GM23338 (cell line): ENCODE data around the gene PIK3C2G. TPM values are rescaled to one million over a fixed set of nuclear protein-coding genes. Genes with fewer than 3 reads are reported as not detected.

ENCODE experiments used
- ATAC-seq: fragments of 200-7000 bp; cut with Tn5 transposase; 3 replicates; pipeline ENCODE4 v1.9.1; 2020
- DNase-seq: peaks from one replicate; pipeline ENCODE4 v3.0.0-alpha.2; 2015; ENCODE audit warnings: low spot score
- H2AFZ ChIP-seq: fragments of 200-600 bp; sonication (generic); 2 replicates; pipeline ENCODE4 v1.8.0; 2016; ENCODE audit warnings: antibody characterized with exemption, mild to moderate bottlenecking, moderate library complexity
- H3F3A ChIP-seq: fragments of 200-600 bp; sonication (generic); replicated peaks from 2 replicates; pipeline ENCODE4 v1.8.0; 2017; ENCODE audit warnings: antibody characterized with exemption, mixed run types, low read depth
- H3K27ac ChIP-seq: fragments of 200-600 bp; sonication (generic); 2 replicates; pipeline ENCODE4 v1.6.1; 2016; ENCODE audit warnings: low read depth
- H3K27me3 ChIP-seq: fragments of 200-600 bp; sonication (generic); 2 replicates; pipeline ENCODE4 v1.8.0; 2016; ENCODE audit warnings: mild to moderate bottlenecking, mixed run types, moderate library complexity; ENCODE audit not compliant: insufficient read depth
- H3K36me3 ChIP-seq: fragments of 200-600 bp; sonication (generic); 2 replicates; pipeline ENCODE4 v1.8.0; 2016; ENCODE audit warnings: mild to moderate bottlenecking; ENCODE audit not compliant: insufficient read depth
- H3K4me1 ChIP-seq: fragments of 200-600 bp; sonication (generic); 2 replicates; pipeline ENCODE4 v1.8.0; 2016; ENCODE audit warnings: mild to moderate bottlenecking, moderate library complexity; ENCODE audit not compliant: insufficient read depth
- H3K4me2 ChIP-seq: fragments of 200-600 bp; sonication (generic); 2 replicates; pipeline ENCODE4 v1.7.1; 2017; ENCODE audit warnings: mixed run types
- H3K4me3 ChIP-seq: fragments of 200-600 bp; sonication (generic); 2 replicates; pipeline ENCODE4 v1.6.1; 2016; ENCODE audit warnings: mixed run types
- H3K79me2 ChIP-seq: fragments of 200-600 bp; sonication (generic); replicated peaks from 2 replicates; pipeline ENCODE4 v1.8.0; 2017; ENCODE audit warnings: mild to moderate bottlenecking; ENCODE audit not compliant: insufficient read depth
- H3K9me2 ChIP-seq: fragments of 200-600 bp; sonication (generic); 2 replicates; pipeline ENCODE4 v1.8.0; 2017; ENCODE audit not compliant: insufficient read depth
- H4K20me1 ChIP-seq: fragments of 200-600 bp; sonication (generic); replicated peaks from 2 replicates; pipeline ENCODE4 v1.8.0; 2017; ENCODE audit warnings: mild to moderate bottlenecking; ENCODE audit not compliant: insufficient read depth
- H3K27ac Mint-ChIP-seq: 2 replicates; pipeline ENCODE4 v1.8.0; 2020; ENCODE audit warnings: inconsistent platforms, mild to moderate bottlenecking, moderate library complexity, mixed read lengths
- H3K27me3 Mint-ChIP-seq: 3 replicates; pipeline ENCODE4 v1.8.0; 2022; ENCODE audit warnings: low read depth, mild to moderate bottlenecking, moderate library complexity, mixed read lengths, inconsistent platforms; ENCODE audit not compliant: insufficient read depth, poor library complexity
- H3K36me3 Mint-ChIP-seq: 3 replicates; pipeline ENCODE4 v1.8.0; 2021; ENCODE audit warnings: low read depth, mild to moderate bottlenecking, inconsistent platforms, moderate library complexity, mixed read lengths
- H3K4me1 Mint-ChIP-seq: 3 replicates; pipeline ENCODE4 v1.8.0; 2020; ENCODE audit warnings: mild to moderate bottlenecking, inconsistent platforms, mixed read lengths
- H3K4me3 Mint-ChIP-seq: 3 replicates; pipeline ENCODE4 v1.8.0; 2021; ENCODE audit warnings: moderate library complexity, mild to moderate bottlenecking, inconsistent platforms, mixed read lengths
- H3K9me3 Mint-ChIP-seq: 3 replicates; pipeline ENCODE4 v1.8.0; 2020; ENCODE audit warnings: moderate library complexity, mild to moderate bottlenecking, inconsistent platforms, mixed read lengths
- CTCF ChIP-seq, 2 experiments: fragments of 200-600 bp in 1 of 2; sonication (generic) in 1 of 2; conservative IDR thresholded peaks; 2 replicates each; pipeline versions ENCODE4 v1.5.1 to v1.6.1; 2016 to 2017; ENCODE audit warnings: antibody characterized with exemption in 2 of 2, low read depth in 2 of 2, mild to moderate bottlenecking in 2 of 2, moderate library complexity in 1 of 2
- ETS1 ChIP-seq: IDR thresholded peaks from 2 replicates; pipeline ENCODE4 v1.6.1; 2016; ENCODE audit warnings: antibody characterized with exemption
- EZH2 ChIP-seq: fragments of 200-600 bp; sonication (generic); IDR thresholded peaks from one replicate; pipeline ENCODE4 v1.8.0; 2017; ENCODE audit warnings: antibody characterized with exemption, mild to moderate bottlenecking, low read depth; ENCODE audit not compliant: unreplicated experiment
- EZH2phosphoT487 ChIP-seq: fragments of 200-600 bp; sonication (generic); IDR thresholded peaks from one replicate; pipeline ENCODE4 v1.8.1; 2018; ENCODE audit warnings: antibody characterized with exemption; ENCODE audit not compliant: unreplicated experiment
- JUNB ChIP-seq: IDR thresholded peaks from one replicate; pipeline ENCODE4 v1.6.1; 2016; ENCODE audit warnings: antibody characterized with exemption; ENCODE audit not compliant: unreplicated experiment
- POLR2AphosphoS5 ChIP-seq: IDR thresholded peaks from 2 replicates; pipeline ENCODE4 v1.6.1; 2016; ENCODE audit warnings: antibody characterized with exemption, low read depth
- REST ChIP-seq: IDR thresholded peaks from one replicate; pipeline ENCODE4 v1.6.1; 2018; ENCODE audit warnings: antibody characterized with exemption; ENCODE audit not compliant: unreplicated experiment
- STAT1 ChIP-seq: IDR thresholded peaks from one replicate; pipeline ENCODE4 v1.6.1; 2016; ENCODE audit warnings: antibody characterized with exemption; ENCODE audit not compliant: unreplicated experiment
- ZNF331 ChIP-seq: fragments of 250-450 bp; sonication (Bioruptor Pico); IDR thresholded peaks from 2 replicates; pipeline ENCODE4 v1.5.0; 2020; ENCODE audit warnings: low read depth, mild to moderate bottlenecking, moderate library complexity
- ZNF462 ChIP-seq: fragments of 250-450 bp; sonication (Bioruptor Pico); IDR thresholded peaks from 2 replicates; pipeline ENCODE4 v1.5.0; 2020; ENCODE audit warnings: mild to moderate bottlenecking, moderate library complexity
- polyA plus RNA-seq: library from polyadenylated mRNA; unstranded; fragments of >200 nt; fragmentation: Nextera tagmentation; extraction: Ambion mirVana; gene quantifications from 2 replicates; pipeline ENCODE4 v1.2.1, GENCODE V29; 2016
- total RNA-seq: library from RNA; depleted of rRNA; stranded (reverse); fragments of >200 nt; shearing (Covaris generic); gene quantifications from 2 replicates; pipeline ENCODE4 v1.2.3, GENCODE V29; 2014

The PIK3C2G gene
- total and polyA plus RNA-seq, 2 experiments from 2014 or later, result not detected

GRCh38 chr12:18486036-18486435, 224.7 kb downstream of the PIK3C2G start (continued):
- TF ChIP-seq ZNF462 (CRISPR knock-in tag) (no peak), POLR2AphosphoS5 (no peak), ZNF331 (CRISPR knock-in tag) (no peak), EZH2 (no peak), EZH2phosphoT487 (no peak), STAT1 (no peak), ETS1 (no peak)

- H3K27me3 ChIP-seq, result no peaks in the 10 kb centered on the region
- H3F3A ChIP-seq, result no peaks in the 10 kb centered on the region
- no peaks in the 10 kb centered on the region for H3K36me3 Mint-ChIP-seq
- H3K4me1 Mint-ChIP-seq, result peaks cover 44% of the 10 kb centered on the region
- peak overlapping the region; percentile 29; the same call in 1 of the 2 replicates for H2AFZ ChIP-seq
- H3K27ac Mint-ChIP-seq, result no peak overlapping the region
- peaks cover 32% of the 10 kb centered on the region for H3K4me1 ChIP-seq
- H3K9me2 ChIP-seq, result no peaks in the 10 kb centered on the region
- no peaks in the 10 kb centered on the region for H3K9me3 Mint-ChIP-seq
- no peaks in the 10 kb centered on the region for H3K27me3 Mint-ChIP-seq
- H3K27ac ChIP-seq, result no peak overlapping the region
- DNase-seq, result no peak
- ATAC-seq, result no peak
- H3K36me3 ChIP-seq, result no peaks in the 10 kb centered on the region
- no peak overlapping the region for H3K4me2 ChIP-seq
- H3K4me3 Mint-ChIP-seq, result no peak overlapping the region
- H4K20me1 ChIP-seq, result no peaks in the 10 kb centered on the region
- no peaks in the 10 kb centered on the region for H3K79me2 ChIP-seq
- H3K4me3 ChIP-seq, result no peak overlapping the region
- no peak for TF ChIP-seq JUNB
- no peak for TF ChIP-seq ZNF331 (CRISPR knock-in tag)
- TF ChIP-seq ETS1, result no peak
- TF ChIP-seq REST, result no peak
- TF ChIP-seq EZH2, result no peak
- TF ChIP-seq CTCF (conservative IDR thresholded peaks at IDR 0.05; ENCODE audit: low read depth in 2 of 2), result no peak
- no peak for TF ChIP-seq STAT1
- no peak for TF ChIP-seq EZH2phosphoT487
Observed at GRCh38 chr12:18487509-18487908, 226.2 kb downstream of the PIK3C2G start.
